ENCODE data around the gene SLC22A13.
"Not testable (repeated sequence)": the region's sequence is repeated elsewhere in the genome, so short reads cannot be mapped to it uniquely, and the experiment has no call there.

DNA sequence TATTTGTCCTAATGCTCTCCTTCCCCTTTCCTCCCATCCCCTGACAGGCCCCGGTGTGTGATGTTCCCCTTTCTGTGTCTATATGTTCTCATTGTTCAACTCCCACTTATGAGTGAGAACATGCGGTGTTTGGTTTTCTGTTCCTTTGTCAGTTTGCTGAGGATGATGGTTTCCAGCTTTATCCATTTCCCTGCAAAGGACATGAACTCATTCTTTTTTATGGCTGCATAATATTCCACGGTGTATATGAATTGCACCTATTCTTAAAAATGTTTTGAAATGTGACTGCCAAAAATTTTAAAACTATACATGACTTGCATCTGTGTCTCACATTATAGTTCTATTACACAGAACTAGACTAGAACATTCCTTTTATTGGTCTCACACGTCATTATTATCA is 55.0 kb downstream of the SLC22A13 start:
- TF ChIP-seq, protein P1, sequence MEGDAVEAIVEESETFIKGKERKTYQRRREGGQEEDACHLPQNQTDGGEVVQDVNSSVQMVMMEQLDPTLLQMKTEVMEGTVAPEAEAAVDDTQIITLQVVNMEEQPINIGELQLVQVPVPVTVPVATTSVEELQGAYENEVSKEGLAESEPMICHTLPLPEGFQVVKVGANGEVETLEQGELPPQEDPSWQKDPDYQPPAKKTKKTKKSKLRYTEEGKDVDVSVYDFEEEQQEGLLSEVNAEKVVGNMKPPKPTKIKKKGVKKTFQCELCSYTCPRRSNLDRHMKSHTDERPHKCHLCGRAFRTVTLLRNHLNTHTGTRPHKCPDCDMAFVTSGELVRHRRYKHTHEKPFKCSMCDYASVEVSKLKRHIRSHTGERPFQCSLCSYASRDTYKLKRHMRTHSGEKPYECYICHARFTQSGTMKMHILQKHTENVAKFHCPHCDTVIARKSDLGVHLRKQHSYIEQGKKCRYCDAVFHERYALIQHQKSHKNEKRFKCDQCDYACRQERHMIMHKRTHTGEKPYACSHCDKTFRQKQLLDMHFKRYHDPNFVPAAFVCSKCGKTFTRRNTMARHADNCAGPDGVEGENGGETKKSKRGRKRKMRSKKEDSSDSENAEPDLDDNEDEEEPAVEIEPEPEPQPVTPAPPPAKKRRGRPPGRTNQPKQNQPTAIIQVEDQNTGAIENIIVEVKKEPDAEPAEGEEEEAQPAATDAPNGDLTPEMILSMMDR (IDR thresholded peaks at IDR 0.05): not testable (repeated sequence)
- not testable (repeated sequence) for TF ChIP-seq POLR2A (IDR thresholded peaks at IDR 0.05)
